Neural cell (in vitro differentiated cells): ENCODE measurements around the gene PLXDC2. TPM values are rescaled to one million over a fixed set of nuclear protein-coding genes. Genes with fewer than 3 reads are reported as not detected.
"Not testable (repeated sequence)": the region's sequence is repeated elsewhere in the genome, so short reads cannot be mapped to it uniquely, and the experiment has no call there.

ENCODE experiments used
- H2AFZ ChIP-seq: fragments of 200-600, 300-800 bp; sonication (generic), shearing (Covaris generic); 2 replicates; pipeline ENCODE4 v1.6.0; 2014; ENCODE audit warnings: low read depth, mild to moderate bottlenecking, antibody characterized with exemption, low read length, moderate library complexity
- H3F3A ChIP-seq: fragments of 200-600 bp; shearing (Covaris generic); 2 replicates; pipeline ENCODE4 v1.6.1; 2016; ENCODE audit warnings: mild to moderate bottlenecking, moderate library complexity, mixed read lengths, antibody characterized with exemption, low read length; ENCODE audit not compliant: insufficient read depth, poor library complexity, severe bottlenecking
- H3K27ac ChIP-seq: fragments of 200-600, 300-800 bp; sonication (generic), shearing (Covaris generic); 2 replicates; pipeline ENCODE4 v1.5.1; 2014; ENCODE audit warnings: mild to moderate bottlenecking, low read length, moderate library complexity
- H3K27me3 ChIP-seq: fragments of 300-800, 200-600 bp; sonication (generic), shearing (Covaris generic); 2 replicates; pipeline ENCODE4 v1.6.0; 2014; ENCODE audit warnings: mild to moderate bottlenecking, low read depth, low read length, moderate library complexity; ENCODE audit not compliant: insufficient read depth
- H3K36me3 ChIP-seq: fragments of 300-800, 200-600 bp; sonication (generic), shearing (Covaris generic); 2 replicates; pipeline ENCODE4 v1.5.1; 2014; ENCODE audit warnings: mild to moderate bottlenecking, antibody characterized with exemption, low read length, moderate library complexity; ENCODE audit not compliant: insufficient read depth
- H3K4me2 ChIP-seq: fragments of 300-800, 200-600 bp; sonication (generic), shearing (Covaris generic); 2 replicates; pipeline ENCODE4 v1.6.0; 2014; ENCODE audit warnings: mild to moderate bottlenecking, low read length
- H3K4me3 ChIP-seq: fragments of 300-800, 200-600 bp; sonication (generic), shearing (Covaris generic); 2 replicates; pipeline ENCODE4 v1.5.1; 2014; ENCODE audit warnings: mild to moderate bottlenecking, low read length, moderate library complexity
- H3K79me2 ChIP-seq: fragments of 200-600 bp; shearing (Covaris generic); replicated peaks from 2 replicates; pipeline ENCODE4 v1.6.0; 2014; ENCODE audit warnings: mild to moderate bottlenecking, low read length, moderate library complexity; ENCODE audit not compliant: insufficient read depth
- H3K9ac ChIP-seq: fragments of 300-800, 200-600 bp; sonication (generic), shearing (Covaris generic); 2 replicates; pipeline ENCODE4 v1.6.1; 2016; ENCODE audit warnings: mild to moderate bottlenecking, low read length, mixed read lengths
- H3K9me2 ChIP-seq: fragments of 200-600 bp; shearing (Covaris generic); 2 replicates; pipeline ENCODE4 v1.6.1; 2016; ENCODE audit warnings: mild to moderate bottlenecking, low read length, mixed read lengths; ENCODE audit not compliant: insufficient read depth
- H3K9me3 ChIP-seq: fragments of 200-600, 300-800 bp; sonication (generic), shearing (Covaris generic); 2 replicates; pipeline ENCODE4 v1.6.1; 2016; ENCODE audit warnings: mild to moderate bottlenecking, mixed run types, low read length, moderate library complexity, mixed read lengths
- H4K20me1 ChIP-seq: fragments of 200-600 bp; shearing (Covaris generic); 2 replicates; pipeline ENCODE4 v1.6.1; 2016; ENCODE audit warnings: mild to moderate bottlenecking, mixed run types; ENCODE audit not compliant: insufficient read depth
- CTCF ChIP-seq: fragments of 450-650 bp; IDR thresholded peaks from 2 replicates; pipeline ENCODE4 v1.5.1; 2014; ENCODE audit warnings: antibody characterized with exemption, mild to moderate bottlenecking, moderate library complexity; ENCODE audit not compliant: poor library complexity, severe bottlenecking
- EP300 ChIP-seq: fragments of 450-650 bp; conservative IDR thresholded peaks from 2 replicates; pipeline ENCODE4 v1.6.1; 2014; ENCODE audit warnings: antibody characterized with exemption, mild to moderate bottlenecking, moderate library complexity; ENCODE audit not compliant: poor library complexity, severe bottlenecking
- EZH2 ChIP-seq: fragments of 200-600, 300-800 bp; shearing (Covaris generic), sonication (generic); IDR thresholded peaks from 2 replicates; pipeline ENCODE4 v1.6.1; 2014; ENCODE audit warnings: antibody characterized with exemption, low read length, borderline replicate concordance, mild to moderate bottlenecking; ENCODE audit not compliant: insufficient read depth, poor library complexity, severe bottlenecking
- MXI1 ChIP-seq: fragments of 450-650 bp; conservative IDR thresholded peaks from 2 replicates; pipeline ENCODE4 v1.6.1; 2014; ENCODE audit warnings: antibody characterized with exemption, mild to moderate bottlenecking; ENCODE audit not compliant: poor library complexity, severe bottlenecking
- POLR2AphosphoS5 ChIP-seq: IDR thresholded peaks from 2 replicates; pipeline ENCODE4 v1.6.1; 2012
- RAD21 ChIP-seq: fragments of 450-650 bp; conservative IDR thresholded peaks from 2 replicates; pipeline ENCODE4 v1.6.1; 2014; ENCODE audit warnings: antibody characterized with exemption, mild to moderate bottlenecking, moderate library complexity
- REST ChIP-seq: IDR thresholded peaks from 2 replicates; pipeline ENCODE4 v1.6.1; 2012; ENCODE audit warnings: borderline replicate concordance
- SMC3 ChIP-seq: fragments of 450-650 bp; conservative IDR thresholded peaks from 2 replicates; pipeline ENCODE4 v1.6.1; 2014; ENCODE audit warnings: antibody characterized with exemption, mild to moderate bottlenecking, moderate library complexity; ENCODE audit not compliant: poor library complexity
- TAF1 ChIP-seq: IDR thresholded peaks from 2 replicates; pipeline ENCODE4 v1.6.1; 2012; ENCODE audit warnings: low read depth
- polyA plus RNA-seq: library from polyadenylated mRNA; depleted of rRNA; stranded (reverse); fragments of >200 nt; gene quantifications from 2 replicates; pipeline ENCODE4 v1.2.3, GENCODE V29; 2014

The PLXDC2 gene
- polyA plus RNA-seq, 1 donor from 2014 or later: 2.3 TPM

GRCh38 chr10:19998482-19998881 lies 182.2 kb downstream of the PLXDC2 start:
- TF ChIP-seq TAF1: no peak
- TF ChIP-seq EP300: no peak
- TF ChIP-seq POLR2AphosphoS5: no peak
- TF ChIP-seq CTCF: no peak
- TF ChIP-seq SMC3: no peak
- TF ChIP-seq RAD21: no peak
- TF ChIP-seq REST: no peak
- no peak for TF ChIP-seq EZH2
- no peak for TF ChIP-seq MXI1
- H2AFZ ChIP-seq: no peak overlapping the region
- H3K9me2 ChIP-seq: no peaks in the 10 kb centered on the region
- H3K4me2 ChIP-seq: no peak overlapping the region
- H3K27me3 ChIP-seq: no peaks in the 10 kb centered on the region
- no peak overlapping the region for H3K27ac ChIP-seq
- no peaks in the 10 kb centered on the region for H3K79me2 ChIP-seq
- H3K36me3 ChIP-seq: no peaks in the 10 kb centered on the region
- H3F3A ChIP-seq: no peaks in the 10 kb centered on the region
- no peaks in the 10 kb centered on the region for H4K20me1 ChIP-seq
- no peak overlapping the region for H3K4me3 ChIP-seq
- H3K9me3 ChIP-seq: no peaks in the 10 kb centered on the region
- H3K9ac ChIP-seq: no peak overlapping the region

GRCh38 chr10:19999431-19999830 lies 183.2 kb downstream of the PLXDC2 start:
- no peaks in the 10 kb centered on the region for H3K9me2 ChIP-seq
- no peak overlapping the region for H2AFZ ChIP-seq
- no peak overlapping the region for H3K4me3 ChIP-seq
- H4K20me1 ChIP-seq: no peaks in the 10 kb centered on the region
- H3K27me3 ChIP-seq: no peaks in the 10 kb centered on the region
- no peaks in the 10 kb centered on the region for H3F3A ChIP-seq
- H3K9me3 ChIP-seq: no peaks in the 10 kb centered on the region
- H3K36me3 ChIP-seq: no peaks in the 10 kb centered on the region
- no peak overlapping the region for H3K4me2 ChIP-seq
- TF ChIP-seq RAD21: no peak
- no peak for TF ChIP-seq SMC3
- TF ChIP-seq EZH2: no peak
- TF ChIP-seq CTCF: no peak
- no peak for TF ChIP-seq MXI1
- no peak for TF ChIP-seq TAF1
- no peak for TF ChIP-seq REST
- TF ChIP-seq EP300: no peak
- TF ChIP-seq POLR2AphosphoS5: no peak
- no peak overlapping the region for H3K27ac ChIP-seq
- H3K9ac ChIP-seq: no peak overlapping the region
- H3K79me2 ChIP-seq: no peaks in the 10 kb centered on the region

GRCh38 chr10:20002026-20002425 lies 185.8 kb downstream of the PLXDC2 start:
- not testable (repeated sequence) for H3K9me3 ChIP-seq, H3K4me3 ChIP-seq, H3K9me2 ChIP-seq, H3K9ac ChIP-seq, H3K27ac ChIP-seq, H4K20me1 ChIP-seq, H3F3A ChIP-seq, H3K4me2 ChIP-seq, H3K36me3 ChIP-seq, H3K27me3 ChIP-seq, H2AFZ ChIP-seq, H3K79me2 ChIP-seq
